Parathyroid adenoma (tissue), 2 donors: ENCODE measurements around the gene GSTA4.

Experiments
- H2AFZ ChIP-seq: fragments of 300-600 bp; sonication (generic); one replicate; pipeline ENCODE4 v1.7.0; 2017; ENCODE audit warnings: antibody characterized with exemption, mild to moderate bottlenecking
- H3K27ac ChIP-seq: fragments of 300-600 bp; sonication (generic); one replicate; pipeline ENCODE4 v1.7.0; 2017
- H3K27me3 ChIP-seq: fragments of 300-600 bp; sonication (generic); one replicate; pipeline ENCODE4 v1.7.0; 2017; ENCODE audit warnings: low read length; ENCODE audit not compliant: control insufficient read depth, insufficient read depth
- H3K36me3 ChIP-seq: fragments of 300-600 bp; sonication (generic); one replicate; pipeline ENCODE4 v1.7.0; 2017; ENCODE audit warnings: low read length; ENCODE audit not compliant: control insufficient read depth, insufficient read depth
- H3K4me1 ChIP-seq: fragments of 300-600 bp; sonication (generic); one replicate; pipeline ENCODE4 v1.7.0; 2017; ENCODE audit warnings: control low read depth
- H3K4me2 ChIP-seq: fragments of 300-600 bp; sonication (generic); one replicate; pipeline ENCODE4 v1.7.0; 2017; ENCODE audit warnings: low read length
- H3K4me3 ChIP-seq: fragments of 300-600 bp; sonication (generic); one replicate; pipeline ENCODE4 v1.7.0; 2017; ENCODE audit warnings: low read depth, low read length
- H3K79me2 ChIP-seq: fragments of 300-600 bp; sonication (generic); one replicate; pipeline ENCODE4 v1.7.0; 2017; ENCODE audit warnings: control low read depth
- H3K9ac ChIP-seq: fragments of 300-600 bp; sonication (generic); one replicate; pipeline ENCODE4 v1.7.0; 2017; ENCODE audit warnings: mild to moderate bottlenecking
- H3K9me3 ChIP-seq: fragments of 300-600 bp; sonication (generic); one replicate; pipeline ENCODE4 v1.7.0; 2017; ENCODE audit warnings: low read length; ENCODE audit not compliant: control insufficient read depth
- TF ChIP-seq, protein P1 (sequence below): fragments of 300-600 bp; sonication (generic); IDR thresholded peaks from one replicate; pipeline ENCODE4 v1.7.0; 2017; ENCODE audit warnings: antibody characterized with exemption, mild to moderate bottlenecking
- donor health status: primary hyperparathyroidism.

GSTA4 gene

DNA sequence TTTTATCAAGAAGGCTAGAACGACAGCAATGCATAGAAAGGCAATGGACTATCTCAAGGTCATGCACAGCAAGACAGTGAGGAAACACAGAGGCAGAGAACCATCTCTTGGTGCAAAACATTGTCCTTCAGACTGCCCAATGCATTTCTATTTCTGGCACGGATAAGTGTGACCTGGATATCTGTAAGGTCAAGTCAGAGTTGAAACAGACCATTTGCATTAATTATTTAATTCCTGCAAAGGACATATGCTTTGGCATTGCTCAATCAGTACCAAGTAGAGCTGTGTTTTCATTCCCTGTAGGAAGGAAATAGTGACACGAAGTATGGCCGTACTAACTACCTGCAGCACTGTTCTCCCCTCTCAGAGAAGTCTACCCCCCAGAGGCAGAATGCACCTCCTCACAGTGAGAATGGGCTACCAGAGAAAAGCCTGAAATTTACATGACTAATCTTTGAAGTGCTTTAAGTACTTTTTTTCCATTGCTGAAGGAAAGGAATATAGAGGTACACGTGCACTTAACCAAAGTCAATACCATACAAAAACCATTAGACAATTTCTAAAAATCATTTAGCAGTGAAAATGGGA, 32.1 kb upstream of the GSTA4 start:
- no peaks in the 10 kb centered on the region for H3K79me2 ChIP-seq
- TF ChIP-seq, protein P1, sequence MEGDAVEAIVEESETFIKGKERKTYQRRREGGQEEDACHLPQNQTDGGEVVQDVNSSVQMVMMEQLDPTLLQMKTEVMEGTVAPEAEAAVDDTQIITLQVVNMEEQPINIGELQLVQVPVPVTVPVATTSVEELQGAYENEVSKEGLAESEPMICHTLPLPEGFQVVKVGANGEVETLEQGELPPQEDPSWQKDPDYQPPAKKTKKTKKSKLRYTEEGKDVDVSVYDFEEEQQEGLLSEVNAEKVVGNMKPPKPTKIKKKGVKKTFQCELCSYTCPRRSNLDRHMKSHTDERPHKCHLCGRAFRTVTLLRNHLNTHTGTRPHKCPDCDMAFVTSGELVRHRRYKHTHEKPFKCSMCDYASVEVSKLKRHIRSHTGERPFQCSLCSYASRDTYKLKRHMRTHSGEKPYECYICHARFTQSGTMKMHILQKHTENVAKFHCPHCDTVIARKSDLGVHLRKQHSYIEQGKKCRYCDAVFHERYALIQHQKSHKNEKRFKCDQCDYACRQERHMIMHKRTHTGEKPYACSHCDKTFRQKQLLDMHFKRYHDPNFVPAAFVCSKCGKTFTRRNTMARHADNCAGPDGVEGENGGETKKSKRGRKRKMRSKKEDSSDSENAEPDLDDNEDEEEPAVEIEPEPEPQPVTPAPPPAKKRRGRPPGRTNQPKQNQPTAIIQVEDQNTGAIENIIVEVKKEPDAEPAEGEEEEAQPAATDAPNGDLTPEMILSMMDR, result no peak
- H3K36me3 ChIP-seq, result no peaks in the 10 kb centered on the region

DNA sequence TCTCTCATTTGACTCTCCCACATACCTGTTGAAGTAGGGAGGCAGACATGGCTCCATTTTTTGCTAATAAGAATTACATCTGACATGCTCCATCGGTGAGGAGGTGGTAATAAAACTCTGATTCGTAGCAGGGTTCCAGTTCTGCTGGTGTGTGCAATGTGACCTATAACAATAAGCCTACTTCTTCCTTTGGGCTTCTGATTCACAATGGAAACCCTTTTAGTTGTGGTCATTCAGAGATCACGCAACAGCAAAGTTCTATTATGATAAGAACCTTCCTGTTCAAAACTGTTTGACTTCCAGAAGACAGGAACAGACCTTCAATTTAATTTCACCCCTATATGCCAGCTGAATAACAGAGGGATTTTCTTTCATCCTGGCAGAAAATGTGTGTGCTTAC, 31.4 kb upstream of the GSTA4 start:
- H3K9ac ChIP-seq, result no peak overlapping the region
- TF ChIP-seq, protein P1, result no peak
- H3K9me3 ChIP-seq, result no peaks in the 10 kb centered on the region
- H3K79me2 ChIP-seq, result no peaks in the 10 kb centered on the region
- no peak overlapping the region for H3K4me2 ChIP-seq
- H3K27ac ChIP-seq, result no peak overlapping the region
- H3K27me3 ChIP-seq, result no peaks in the 10 kb centered on the region
- no peaks in the 10 kb centered on the region for H3K4me1 ChIP-seq
- H3K36me3 ChIP-seq, result no peaks in the 10 kb centered on the region
- H3K4me3 ChIP-seq, result no peak overlapping the region
- no peak overlapping the region for H2AFZ ChIP-seq

More for the DNA sequence above, 32.1 kb upstream of the GSTA4 start:
- Histone ChIP-seq H3K4me2 (no peak overlapping the region), H3K4me1 (no peaks in the 10 kb centered on the region), H3K9me3 (no peaks in the 10 kb centered on the region), H2AFZ (no peak overlapping the region), H3K27ac (no peak overlapping the region), H3K27me3 (no peaks in the 10 kb centered on the region), H3K4me3 (no peak overlapping the region), H3K9ac (no peak overlapping the region)

DNA sequence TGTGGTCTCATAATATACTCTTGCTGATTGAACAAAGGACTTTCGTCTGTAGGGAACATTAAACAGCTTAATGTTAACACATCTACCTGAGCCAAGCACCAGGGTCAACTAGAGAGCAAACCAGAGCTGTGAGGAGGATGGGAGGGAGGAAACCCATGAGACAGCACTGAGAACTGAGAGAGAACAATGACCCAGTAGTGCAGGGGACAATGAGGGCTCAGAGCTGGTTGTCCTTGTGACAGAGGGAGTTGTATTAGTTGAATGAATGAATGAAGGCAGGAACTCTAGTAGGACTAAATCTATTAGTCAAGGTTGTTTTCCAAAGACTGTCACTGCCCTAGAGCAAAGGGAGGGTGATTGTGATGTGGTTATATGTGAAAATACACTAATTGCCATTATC, 28.2 kb upstream of the GSTA4 start:
- H3K27me3 ChIP-seq, result no peaks in the 10 kb centered on the region
- H3K9ac ChIP-seq, result no peak overlapping the region
- no peaks in the 10 kb centered on the region for H3K36me3 ChIP-seq
- H3K9me3 ChIP-seq, result no peaks in the 10 kb centered on the region
- no peaks in the 10 kb centered on the region for H3K79me2 ChIP-seq
- H3K4me1 ChIP-seq, result no peaks in the 10 kb centered on the region
- no peak overlapping the region for H3K4me3 ChIP-seq
- TF ChIP-seq, protein P1, result no peak
- H2AFZ ChIP-seq, result no peak overlapping the region
- H3K4me2 ChIP-seq, result no peak overlapping the region
- H3K27ac ChIP-seq, result no peak overlapping the region

DNA sequence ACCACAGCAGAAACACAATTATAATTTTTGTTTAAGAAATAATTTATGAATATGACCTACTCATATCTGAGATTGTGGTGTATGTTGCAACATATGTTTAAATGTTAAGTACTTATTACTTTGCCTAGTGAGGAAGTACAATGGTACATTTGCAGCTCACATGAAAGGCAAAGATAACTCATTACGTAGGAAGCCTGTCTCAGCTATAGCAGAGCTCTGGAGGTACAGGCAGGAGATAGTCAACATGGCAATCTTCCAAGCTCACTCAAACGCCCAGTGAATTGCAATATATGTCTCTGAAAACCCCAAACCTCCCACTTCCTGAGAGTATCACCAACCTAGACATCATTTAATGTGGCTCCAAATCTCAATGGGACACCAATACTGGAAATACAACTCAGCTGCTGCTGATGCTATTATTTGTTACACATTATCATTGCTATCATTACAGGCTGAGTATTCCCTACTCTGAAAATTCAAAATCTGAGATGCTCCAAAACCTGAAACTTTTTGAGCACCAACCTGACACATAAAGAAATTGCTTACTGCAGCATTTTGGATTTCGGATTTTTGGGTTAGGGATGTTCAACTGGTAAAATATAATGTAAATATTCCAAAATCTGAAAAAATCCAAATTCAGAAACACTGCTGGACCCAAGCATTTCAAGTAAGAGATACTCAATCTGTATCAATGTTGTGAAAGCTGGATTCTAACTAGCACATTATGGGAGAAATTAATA, 25.1 kb upstream of the GSTA4 start:
- Histone ChIP-seq H3K4me2 (no peak overlapping the region), H3K4me1 (no peaks in the 10 kb centered on the region), H3K79me2 (no peaks in the 10 kb centered on the region), H3K9ac (no peak overlapping the region), H2AFZ (no peak overlapping the region), H3K4me3 (no peak overlapping the region), H3K36me3 (no peaks in the 10 kb centered on the region), H3K27ac (no peak overlapping the region), H3K9me3 (no peaks in the 10 kb centered on the region), H3K27me3 (no peaks in the 10 kb centered on the region)
- TF ChIP-seq, protein P1, result no peak

DNA sequence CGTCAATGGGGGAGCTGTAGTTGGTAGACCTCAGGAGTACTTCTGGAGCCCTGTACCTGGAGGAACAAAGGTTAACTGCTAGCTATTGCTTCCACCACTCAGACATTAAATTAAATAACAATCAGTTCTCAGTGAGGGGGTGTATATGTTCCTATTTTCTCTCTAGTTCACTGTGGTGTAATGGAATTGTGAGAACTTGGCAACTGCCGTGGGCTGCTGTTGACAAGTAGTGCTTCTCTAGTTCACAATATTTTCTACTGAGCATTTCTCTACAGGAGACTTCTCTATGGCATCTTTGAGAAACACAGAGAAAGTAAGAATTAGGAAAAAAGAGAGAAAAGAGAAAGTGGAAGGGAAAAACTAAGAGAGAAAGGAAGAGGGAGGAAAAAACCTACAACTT, 23.4 kb upstream of the GSTA4 start:
- Histone ChIP-seq H3K27ac (no peak overlapping the region), H3K36me3 (no peaks in the 10 kb centered on the region), H3K79me2 (no peaks in the 10 kb centered on the region), H3K9me3 (no peaks in the 10 kb centered on the region), H3K27me3 (no peaks in the 10 kb centered on the region), H3K4me3 (no peak overlapping the region), H3K4me1 (no peaks in the 10 kb centered on the region), H3K4me2 (no peak overlapping the region), H3K9ac (no peak overlapping the region), H2AFZ (no peak overlapping the region)
- TF ChIP-seq, protein P1, result no peak
